Measurements from ENCODE around the gene TUBB2A. TPM values are rescaled to one million over a fixed set of nuclear protein-coding genes. Genes with fewer than 3 reads are reported as not detected.
A peak's percentile ranks its signal among the peaks of the same experiment; 100 is the strongest.

TUBB2A gene
- total and polyA plus RNA-seq, 2 donors from 2014 or later: 49.8 to 80.9 TPM

DNA sequence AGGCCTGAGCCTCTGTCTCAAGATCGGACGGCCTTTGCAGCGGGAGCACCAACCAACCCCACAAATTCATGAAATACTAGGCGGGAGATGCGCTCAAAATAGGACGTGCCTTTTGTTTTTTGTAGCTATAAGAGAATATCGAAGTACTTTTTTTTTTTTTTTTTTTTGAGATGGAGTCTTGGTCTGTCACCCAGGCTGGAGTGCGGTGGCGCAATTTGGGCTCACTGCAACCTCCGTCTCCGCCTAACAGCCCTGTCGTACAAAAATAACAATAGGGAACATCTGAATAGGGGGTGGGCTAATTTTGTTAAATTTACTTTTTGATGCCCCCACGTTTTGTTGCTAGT, 5.9 kb upstream of the TUBB2A start:
- TF ChIP-seq, protein P1, sequence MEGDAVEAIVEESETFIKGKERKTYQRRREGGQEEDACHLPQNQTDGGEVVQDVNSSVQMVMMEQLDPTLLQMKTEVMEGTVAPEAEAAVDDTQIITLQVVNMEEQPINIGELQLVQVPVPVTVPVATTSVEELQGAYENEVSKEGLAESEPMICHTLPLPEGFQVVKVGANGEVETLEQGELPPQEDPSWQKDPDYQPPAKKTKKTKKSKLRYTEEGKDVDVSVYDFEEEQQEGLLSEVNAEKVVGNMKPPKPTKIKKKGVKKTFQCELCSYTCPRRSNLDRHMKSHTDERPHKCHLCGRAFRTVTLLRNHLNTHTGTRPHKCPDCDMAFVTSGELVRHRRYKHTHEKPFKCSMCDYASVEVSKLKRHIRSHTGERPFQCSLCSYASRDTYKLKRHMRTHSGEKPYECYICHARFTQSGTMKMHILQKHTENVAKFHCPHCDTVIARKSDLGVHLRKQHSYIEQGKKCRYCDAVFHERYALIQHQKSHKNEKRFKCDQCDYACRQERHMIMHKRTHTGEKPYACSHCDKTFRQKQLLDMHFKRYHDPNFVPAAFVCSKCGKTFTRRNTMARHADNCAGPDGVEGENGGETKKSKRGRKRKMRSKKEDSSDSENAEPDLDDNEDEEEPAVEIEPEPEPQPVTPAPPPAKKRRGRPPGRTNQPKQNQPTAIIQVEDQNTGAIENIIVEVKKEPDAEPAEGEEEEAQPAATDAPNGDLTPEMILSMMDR (IDR thresholded peaks at IDR 0.05; ENCODE audit: borderline replicate concordance, extremely low read depth, insufficient read depth): no peak
- Histone ChIP-seq H3K4me3 (ENCODE audit: low read length in 3 of 3) (peak overlapping the region; percentile 19 to 38 (median 31)), H3K36me3 (ENCODE audit: control insufficient read depth in 2 of 3, insufficient read depth in 3 of 3, low read length in 3 of 3) (no peaks in the 10 kb centered on the region), H3K9me3 (ENCODE audit: control insufficient read depth in 2 of 3, insufficient read depth in 1 of 3, low read length in 3 of 3) (no peaks in the 10 kb centered on the region), H3K27me3 (ENCODE audit: control insufficient read depth, insufficient read depth, low read length) (peaks cover 2% of the 10 kb centered on the region), H3K4me1 (ENCODE audit: control insufficient read depth in 2 of 3, insufficient read depth in 2 of 3, low read depth in 1 of 3, low read length in 3 of 3) (peaks cover 0 to 5% (median 0%) of the 10 kb centered on the region in 3 donors), H3K27ac (ENCODE audit: low read depth in 2 of 2, low read length in 2 of 2) (no peak overlapping the region), H3K9ac (ENCODE audit: low read length in 3 of 3) (peak overlapping the region in 1 of 3 donors; percentile 8)
- intact Hi-C loops (cut with DNase I): loop anchor here (10.0 kb wide), 1 partner anchor 82 kb away; no protein-coding TSS in a partner anchor
- no peak for DNase-seq
- FAIRE-seq: no peak

DNA sequence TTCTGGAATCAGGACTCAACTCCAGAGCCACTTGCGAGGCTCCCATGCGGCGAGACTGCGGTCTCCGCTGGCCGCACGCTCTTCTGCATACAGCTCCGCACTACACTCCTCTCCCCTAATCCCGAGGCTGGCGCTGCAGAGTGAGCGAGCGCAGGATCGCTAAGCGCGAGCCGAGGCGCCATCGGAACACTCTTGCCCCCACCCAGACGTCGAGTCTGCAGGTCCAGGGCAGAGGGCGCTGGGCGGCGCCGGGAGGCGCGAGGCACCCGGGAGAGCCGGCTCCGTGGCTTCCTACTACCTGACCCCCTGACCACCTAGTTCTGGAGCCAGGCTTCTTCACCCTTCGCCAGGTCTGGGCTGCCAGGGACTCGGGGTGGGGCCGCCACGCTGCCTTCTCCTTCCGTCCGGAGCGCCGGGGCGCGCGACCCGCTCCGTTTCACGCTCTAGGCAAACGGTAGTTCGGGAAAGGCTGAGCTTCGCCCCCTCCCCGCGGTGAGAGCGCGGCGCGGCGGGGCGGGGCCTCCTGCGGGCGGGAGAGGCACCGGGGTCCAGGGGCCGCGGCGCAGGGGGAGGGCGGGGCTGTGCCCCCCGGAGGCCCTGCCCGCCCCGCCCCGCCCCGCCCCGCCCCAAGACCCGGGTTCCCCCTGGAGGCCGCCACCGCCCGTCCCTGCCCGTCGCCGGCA, 5.4 kb upstream of the TUBB2A start:
- Histone ChIP-seq H3K27me3 (ENCODE audit: control insufficient read depth, insufficient read depth, low read length) (peaks cover 2% of the 10 kb centered on the region), H3K36me3 (ENCODE audit: control insufficient read depth in 2 of 3, insufficient read depth in 3 of 3, low read length in 3 of 3) (no peaks in the 10 kb centered on the region), H3K4me1 (ENCODE audit: control insufficient read depth in 2 of 3, insufficient read depth in 2 of 3, low read depth in 1 of 3, low read length in 3 of 3) (peaks cover 0 to 5% (median 0%) of the 10 kb centered on the region in 3 donors), H3K27ac (ENCODE audit: low read depth in 2 of 2, low read length in 2 of 2) (peak overlapping the region; percentile 70 to 86), H3K9ac (ENCODE audit: low read length in 3 of 3) (peak overlapping the region in 2 of 3 donors; percentile 58 to 77), H3K9me3 (ENCODE audit: control insufficient read depth in 2 of 3, insufficient read depth in 1 of 3, low read length in 3 of 3) (no peaks in the 10 kb centered on the region), H3K4me3 (ENCODE audit: low read length in 3 of 3) (peak overlapping the region; percentile 39 to 71 (median 64))
- peak; percentile 84 to 92 (median 90) for DNase-seq
- TF ChIP-seq, protein P1 (IDR thresholded peaks at IDR 0.05; ENCODE audit: borderline replicate concordance, extremely low read depth, insufficient read depth): no peak
- FAIRE-seq: no peak
- intact Hi-C loops (cut with DNase I): loop anchor here (10.0 kb wide), 1 partner anchor 82 kb away; no protein-coding TSS in a partner anchor

DNA sequence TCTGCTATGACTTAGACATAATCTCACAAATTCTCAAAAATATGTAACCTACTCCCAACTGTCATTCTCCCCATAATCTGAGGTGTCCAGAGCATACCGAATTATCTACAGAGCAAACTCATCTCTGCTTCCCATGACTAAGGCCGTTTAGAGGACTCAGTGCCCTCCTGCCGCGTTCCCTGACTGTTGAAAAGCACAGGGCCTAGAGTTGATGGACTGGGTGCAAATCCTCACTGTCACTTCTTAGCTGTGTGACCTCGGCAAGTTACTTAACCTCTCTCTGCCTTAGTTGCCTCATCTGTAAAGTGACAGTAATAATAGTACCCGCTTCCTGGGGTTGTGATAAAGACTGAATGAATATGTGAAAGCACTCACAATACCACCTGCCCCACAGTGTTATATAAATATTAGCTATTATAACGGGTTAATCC, 4.7 kb upstream of the TUBB2A start:
- TF ChIP-seq, protein P1 (IDR thresholded peaks at IDR 0.05; ENCODE audit: borderline replicate concordance, extremely low read depth, insufficient read depth): no peak
- Histone ChIP-seq H3K4me3 (ENCODE audit: low read length in 3 of 3) (peak overlapping the region; percentile 4 to 71 (median 64)), H3K27ac (ENCODE audit: low read depth in 2 of 2, low read length in 2 of 2) (no peak overlapping the region), H3K27me3 (ENCODE audit: control insufficient read depth, insufficient read depth, low read length) (peaks cover 2% of the 10 kb centered on the region), H3K4me1 (ENCODE audit: control insufficient read depth in 2 of 3, insufficient read depth in 2 of 3, low read depth in 1 of 3, low read length in 3 of 3) (peaks cover 0 to 5% (median 0%) of the 10 kb centered on the region in 3 donors), H3K36me3 (ENCODE audit: control insufficient read depth in 2 of 3, insufficient read depth in 3 of 3, low read length in 3 of 3) (no peaks in the 10 kb centered on the region), H3K9ac (ENCODE audit: low read length in 3 of 3) (no peak overlapping the region), H3K9me3 (ENCODE audit: control insufficient read depth in 2 of 3, insufficient read depth in 1 of 3, low read length in 3 of 3) (no peaks in the 10 kb centered on the region)
- no peak for FAIRE-seq
- intact Hi-C loops (cut with DNase I): loop anchor here (10.0 kb wide), 1 partner anchor 83 kb away; no protein-coding TSS in a partner anchor
- DNase-seq: no peak

All from kidney (tissue), 14 donors.